Measurements from ENCODE around the gene EFCAB6.

DNA sequence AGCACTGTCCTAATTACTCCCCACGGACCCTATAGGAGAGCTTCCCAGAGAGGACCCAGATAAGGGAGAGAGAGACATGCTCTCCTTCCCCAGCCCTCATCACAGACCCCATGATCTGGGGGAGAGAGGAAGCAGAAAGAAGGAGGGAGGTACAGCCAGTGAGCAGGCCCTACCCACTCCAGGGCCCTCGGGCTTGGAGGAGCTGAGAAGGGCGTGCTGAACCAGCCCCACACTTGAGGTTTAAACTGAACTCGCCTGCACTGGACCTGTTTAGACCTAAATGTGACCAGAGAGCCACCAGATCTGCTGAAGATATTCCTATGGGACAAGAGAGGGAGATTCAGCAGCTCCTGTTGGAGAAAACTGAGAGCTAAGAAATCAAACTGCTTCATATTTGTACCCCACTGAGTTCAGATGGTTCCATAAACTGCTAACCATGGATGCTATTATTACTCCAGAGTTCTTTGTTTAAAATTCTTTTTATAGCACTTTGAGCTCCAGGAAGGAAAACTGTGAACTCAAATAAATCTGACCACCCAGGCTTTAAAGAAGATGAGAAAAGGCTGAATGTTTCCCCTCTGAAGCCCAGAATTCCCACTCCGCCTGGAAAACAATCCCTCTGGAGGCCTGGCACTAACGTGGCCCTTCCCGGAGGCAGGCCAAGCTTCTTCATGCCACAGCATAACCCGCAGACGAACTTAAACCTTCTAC, 67.2 kb downstream of the EFCAB6 start:
- TF ChIP-seq CTCF (IDR thresholded peaks at IDR 0.05 in 8 of 11, conservative IDR thresholded peaks at IDR 0.05 in 3 of 11) (no peak), POLR2A (IDR thresholded peaks at IDR 0.05) (no peak), POLR2AphosphoS5 (IDR thresholded peaks at IDR 0.05) (no peak)
